HG02623 (cell line): ENCODE data around the gene TAF3.
"Not testable (repeated sequence)": the region's sequence is repeated elsewhere in the genome, so short reads cannot be mapped to it uniquely, and the experiment has no call there.

ENCODE experiments used
- ATAC-seq: cut with Tn5 transposase; IDR thresholded peaks from one replicate; pipeline ENCODE4 v1.9.1; 2021; ENCODE audit warnings: moderate library complexity; ENCODE audit not compliant: unreplicated experiment

TAF3 gene

GRCh38 chr10:7818295-7819120 is at the start of gene TAF3:
TSS of gene TAF3 (plus strand) at chr10:7818505. CDS start at chr10:7818710, 205 bp downstream.
- peak; percentile 82 for ATAC-seq

- no peak for ATAC-seq
These were observed 44.2 kb upstream of the TAF3 start for GRCh38 chr10:7773845-7774801.

- no peak for ATAC-seq
These were observed 41.5 kb upstream of the TAF3 start for GRCh38 chr10:7776777-7777176.

GRCh38 chr10:7782194-7782593 is 36.1 kb upstream of the TAF3 start:
- ATAC-seq = not testable (repeated sequence)

- no peak for ATAC-seq
These were observed 31.9 kb upstream of the TAF3 start for GRCh38 chr10:7786430-7786829.

GRCh38 chr10:7787150-7787856 is 31.0 kb upstream of the TAF3 start:
- ATAC-seq = peak; percentile 11

- peak; percentile 90 for ATAC-seq
These were observed 30.3 kb upstream of the TAF3 start, which contains the start of the genes ATP5F1C and KIN for GRCh38 chr10:7787857-7788638. TSS of gene ATP5F1C (plus strand) at chr10:7788177. CDS start at chr10:7788208, 31 bp downstream. TSS of gene KIN (minus strand) at chr10:7787993. CDS start at chr10:7787933, 60 bp downstream.

- peak; percentile 9 for ATAC-seq
These were observed 29.5 kb upstream of the TAF3 start for GRCh38 chr10:7788639-7789286.

- ATAC-seq = no peak
These were observed 28.9 kb upstream of the TAF3 start for GRCh38 chr10:7789390-7789789.

GRCh38 chr10:7792541-7792940 is 25.8 kb upstream of the TAF3 start:
- no peak for ATAC-seq

- ATAC-seq = no peak
These were observed 23.9 kb upstream of the TAF3 start for GRCh38 chr10:7794251-7795026.

- no peak for ATAC-seq
These were observed 22.7 kb upstream of the TAF3 start for GRCh38 chr10:7795605-7796004.

GRCh38 chr10:7797582-7797981 is 20.7 kb upstream of the TAF3 start:
- ATAC-seq = no peak

- no peak for ATAC-seq
These were observed 15.7 kb upstream of the TAF3 start for GRCh38 chr10:7802606-7803005.

GRCh38 chr10:7804216-7804615 is 14.1 kb upstream of the TAF3 start:
- no peak for ATAC-seq

GRCh38 chr10:7804741-7805140 is 13.6 kb upstream of the TAF3 start:
- ATAC-seq = no peak

- no peak for ATAC-seq
These were observed 9.5 kb upstream of the TAF3 start for GRCh38 chr10:7808686-7809267.

GRCh38 chr10:7810443-7810842 is 7.9 kb upstream of the TAF3 start:
- no peak for ATAC-seq
